Hematopoietic multipotent progenitor cell treated with erythropoietin and hydrocortisone succinate and interleukin-3 and kit ligand, for 6 days (in vitro differentiated cells): ENCODE results near the gene HOXB6.

Experiments
- DNase-seq: peaks from one replicate; pipeline ENCODE4 v3.0.0-alpha.2; 2015

HOXB6 gene

GRCh38 chr17:48593840-48594537 lies 10.8 kb downstream of the HOXB6 start:
- DNase-seq = peak; percentile 88

GRCh38 chr17:48593126-48593829 lies 11.5 kb downstream of the HOXB6 start, which contains the start of gene HOXB5:
TSS of gene HOXB5 (minus strand) at chr17:48593779. CDS start at chr17:48593682, 97 bp downstream.
- DNase-seq = peak; percentile 69

- peak; percentile 70 for DNase-seq
Measured at GRCh38 chr17:48592577-48592976, 12.2 kb downstream of the HOXB6 start.

GRCh38 chr17:48592057-48592514 lies 12.7 kb downstream of the HOXB6 start:
- no peak for DNase-seq

- no peak for DNase-seq
Measured at GRCh38 chr17:48591255-48592056, 13.3 kb downstream of the HOXB6 start.

- DNase-seq = no peak
Measured at GRCh38 chr17:48590607-48591161, 14.1 kb downstream of the HOXB6 start.

- DNase-seq = no peak
Measured at GRCh38 chr17:48589831-48590606, 14.8 kb downstream of the HOXB6 start, which contains the start of gene HOXB3. TSS of gene HOXB3 (minus strand) at chr17:48590241. CDS start at chr17:48552474, 37,767 bp downstream.

GRCh38 chr17:48589060-48589830 lies 15.5 kb downstream of the HOXB6 start:
- DNase-seq = no peak

- DNase-seq = no peak
Measured at GRCh38 chr17:48588528-48588927, 16.3 kb downstream of the HOXB6 start.

- DNase-seq = no peak
Measured at GRCh38 chr17:48588074-48588415, 16.7 kb downstream of the HOXB6 start.

- DNase-seq = no peak
Measured at GRCh38 chr17:48587276-48588073, 17.3 kb downstream of the HOXB6 start.

- no peak for DNase-seq
Measured at GRCh38 chr17:48586355-48587258, 18.2 kb downstream of the HOXB6 start.

- no peak for DNase-seq
Measured at GRCh38 chr17:48584223-48584741, 20.5 kb downstream of the HOXB6 start.

- no peak for DNase-seq
Measured at GRCh38 chr17:48583708-48584222, 21.0 kb downstream of the HOXB6 start.

GRCh38 chr17:48582750-48583069 lies 22.1 kb downstream of the HOXB6 start:
- DNase-seq = no peak

- DNase-seq = peak; percentile 38
Measured at GRCh38 chr17:48579760-48580554, 24.8 kb downstream of the HOXB6 start.

- DNase-seq = peak; percentile 27
Measured at GRCh38 chr17:48579471-48579759, 25.4 kb downstream of the HOXB6 start.
